Cardiac muscle cell (in vitro differentiated cells and primary cell): ENCODE measurements around the gene BRMS1. TPM values are rescaled to one million over a fixed set of nuclear protein-coding genes. Genes with fewer than 3 reads are reported as not detected.

Experiments
- DNase-seq, 2 donors: peaks; one replicate each; pipeline versions ENCODE4 v3.0.0 to v3.0.0-alpha.2; 2010 to 2017; ENCODE audit warnings: low read depth in 1 of 2, low spot score in 1 of 2
- H3K27ac ChIP-seq: fragments of 200-600 bp; sonication (generic); 2 replicates; pipeline ENCODE4 v1.5.1; 2016
- H3K27me3 ChIP-seq: fragments of 200-600 bp; sonication (generic); 2 replicates; pipeline ENCODE4 v1.6.0; 2016; ENCODE audit warnings: control low read depth
- H3K36me3 ChIP-seq: fragments of 200-600 bp; sonication (generic); 2 replicates; pipeline ENCODE4 v1.5.1; 2016; ENCODE audit warnings: control low read depth
- H3K4me1 ChIP-seq: fragments of 200-600 bp; sonication (generic); 2 replicates; pipeline ENCODE4 v1.8.1; 2017; ENCODE audit warnings: low read depth, mild to moderate bottlenecking, mixed run types
- H3K4me3 ChIP-seq: fragments of 200-600 bp; sonication (generic); 2 replicates; pipeline ENCODE4 v1.5.1; 2016; ENCODE audit warnings: mild to moderate bottlenecking
- H3K9me3 ChIP-seq: fragments of 200-600 bp; sonication (generic); 2 replicates; pipeline ENCODE4 v1.5.1; 2017; ENCODE audit warnings: low read depth, mild to moderate bottlenecking, control low read depth
- polyA plus RNA-seq: library from polyadenylated mRNA; unstranded; fragments of >200 nt; fragmentation: Nextera tagmentation; extraction: Ambion mirVana; gene quantifications from 2 replicates; pipeline ENCODE4 v1.2.1, GENCODE V29; 2016
- total RNA-seq: library from RNA; depleted of rRNA; stranded (reverse); fragments of >200 nt; gene quantifications from 2 replicates; pipeline ENCODE4 v1.2.3, GENCODE V29; 2016
- TF ChIP-seq, protein P1 (sequence below): IDR thresholded peaks from 2 replicates; pipeline ENCODE4 v1.5.1; 2012; ENCODE audit warnings: low read depth, mild to moderate bottlenecking, low read length

BRMS1 gene
- total and polyA plus RNA-seq, 2 experiments from 2014 or later = 33.2 to 33.8 TPM

DNA sequence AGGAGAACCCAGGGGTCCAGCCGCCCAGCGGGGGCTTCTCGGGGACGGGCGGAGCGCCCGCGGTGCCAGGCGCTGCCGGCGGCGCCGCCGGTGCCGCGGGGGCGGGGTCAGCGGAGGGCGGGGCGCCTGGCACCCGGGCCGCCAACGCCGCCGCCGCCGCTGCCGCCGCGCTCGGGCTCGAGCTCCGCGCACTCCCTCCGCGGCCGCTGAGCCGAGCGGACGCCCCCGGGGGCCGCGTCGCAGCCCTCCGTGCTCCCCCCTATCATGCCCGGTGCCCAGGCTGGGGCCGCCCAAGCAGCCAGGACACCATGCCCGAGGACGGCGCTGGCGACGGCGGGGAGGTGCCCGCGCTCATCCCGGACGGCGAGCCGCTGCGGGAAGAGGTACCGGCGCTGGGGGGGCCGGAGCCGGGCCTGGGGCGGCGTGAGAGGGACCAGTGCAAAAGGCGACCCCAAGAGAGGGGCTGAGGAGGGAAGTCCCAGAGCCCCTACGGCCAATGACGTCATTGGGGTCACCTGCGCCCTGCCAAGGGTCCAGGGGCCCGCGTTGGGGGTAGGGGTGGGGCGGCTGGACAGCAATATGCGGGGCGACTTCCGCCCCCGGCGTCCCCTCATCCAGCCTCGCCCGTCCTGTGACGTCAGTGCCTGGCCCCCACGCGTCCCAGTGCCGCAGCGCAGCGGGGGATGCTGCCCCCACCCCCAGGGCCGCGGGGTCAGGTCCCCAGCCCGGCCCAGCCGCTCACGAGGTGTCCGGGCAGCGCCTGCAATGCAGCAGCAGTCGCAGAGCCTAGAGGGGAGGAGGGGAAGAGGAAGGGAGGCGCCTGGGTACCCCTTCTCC lies 53.0 kb downstream of the BRMS1 start, which contains the start of gene TMEM151A:
TSS of gene TMEM151A (plus strand) at position 189 of the 837 bp plus-strand sequence. CDS start at position 309, 120 bp downstream.
- Histone ChIP-seq H3K4me1 (peaks cover 4% of the 10 kb centered on the region), H3K36me3 (no peaks in the 10 kb centered on the region), H3K4me3 (peak within 1 kb of the TSS; percentile 37), H3K27ac (no peak within 1 kb of the TSS), H3K9me3 (no peaks in the 10 kb centered on the region), H3K27me3 (peaks cover 47% of the 10 kb centered on the region)
- TF ChIP-seq, protein P1, sequence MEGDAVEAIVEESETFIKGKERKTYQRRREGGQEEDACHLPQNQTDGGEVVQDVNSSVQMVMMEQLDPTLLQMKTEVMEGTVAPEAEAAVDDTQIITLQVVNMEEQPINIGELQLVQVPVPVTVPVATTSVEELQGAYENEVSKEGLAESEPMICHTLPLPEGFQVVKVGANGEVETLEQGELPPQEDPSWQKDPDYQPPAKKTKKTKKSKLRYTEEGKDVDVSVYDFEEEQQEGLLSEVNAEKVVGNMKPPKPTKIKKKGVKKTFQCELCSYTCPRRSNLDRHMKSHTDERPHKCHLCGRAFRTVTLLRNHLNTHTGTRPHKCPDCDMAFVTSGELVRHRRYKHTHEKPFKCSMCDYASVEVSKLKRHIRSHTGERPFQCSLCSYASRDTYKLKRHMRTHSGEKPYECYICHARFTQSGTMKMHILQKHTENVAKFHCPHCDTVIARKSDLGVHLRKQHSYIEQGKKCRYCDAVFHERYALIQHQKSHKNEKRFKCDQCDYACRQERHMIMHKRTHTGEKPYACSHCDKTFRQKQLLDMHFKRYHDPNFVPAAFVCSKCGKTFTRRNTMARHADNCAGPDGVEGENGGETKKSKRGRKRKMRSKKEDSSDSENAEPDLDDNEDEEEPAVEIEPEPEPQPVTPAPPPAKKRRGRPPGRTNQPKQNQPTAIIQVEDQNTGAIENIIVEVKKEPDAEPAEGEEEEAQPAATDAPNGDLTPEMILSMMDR = no peak
- DNase-seq = no peak

DNA sequence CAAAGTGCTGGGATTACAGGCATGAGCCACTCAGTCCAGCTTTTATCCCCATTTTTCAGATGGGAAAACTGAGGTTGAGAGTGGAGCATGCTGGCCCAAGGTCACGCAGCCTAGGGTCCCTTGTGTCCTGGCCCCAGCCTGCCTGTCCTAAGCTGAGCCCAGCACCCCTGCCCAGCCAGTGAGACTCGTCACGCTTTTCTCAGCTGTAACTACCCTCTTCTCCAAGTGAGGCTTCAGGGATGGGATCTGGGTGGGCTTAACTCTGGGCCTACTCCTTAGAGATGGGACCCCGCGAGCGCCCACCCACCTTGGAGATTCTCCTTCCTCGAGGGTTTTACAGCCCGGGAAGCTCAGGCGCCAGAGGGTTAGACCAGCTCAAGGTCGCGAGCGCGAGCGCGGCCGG lies 53.6 kb downstream of the BRMS1 start:
- Histone ChIP-seq H3K4me1 (peaks cover 4% of the 10 kb centered on the region), H3K27me3 (peaks cover 47% of the 10 kb centered on the region), H3K36me3 (no peaks in the 10 kb centered on the region), H3K9me3 (no peaks in the 10 kb centered on the region), H3K27ac (no peak overlapping the region), H3K4me3 (peak overlapping the region; percentile 14)
- TF ChIP-seq, protein P1 = no peak
- DNase-seq = no peak

DNA sequence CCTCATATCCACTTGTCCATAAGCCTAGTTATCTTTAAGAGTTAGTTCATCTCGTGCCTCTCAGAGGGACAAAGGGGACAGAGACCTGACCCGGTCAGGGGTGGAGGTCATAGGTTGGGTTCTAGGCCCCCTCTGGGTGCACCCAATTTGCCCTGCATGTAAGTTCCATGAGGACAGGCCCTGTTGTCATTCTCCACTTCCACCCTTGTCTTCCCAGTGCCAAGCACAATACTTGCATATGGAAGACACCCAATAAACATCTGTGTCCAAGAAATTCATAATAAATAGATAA lies 54.6 kb downstream of the BRMS1 start:
- peaks cover 44% of the 10 kb centered on the region for H3K27me3 ChIP-seq
- no peaks in the 10 kb centered on the region for H3K9me3 ChIP-seq
- DNase-seq = no peak
- H3K36me3 ChIP-seq = no peaks in the 10 kb centered on the region
- peaks cover 4% of the 10 kb centered on the region for H3K4me1 ChIP-seq
- H3K27ac ChIP-seq = no peak overlapping the region
- no peak overlapping the region for H3K4me3 ChIP-seq
- TF ChIP-seq, protein P1 = no peak

DNA sequence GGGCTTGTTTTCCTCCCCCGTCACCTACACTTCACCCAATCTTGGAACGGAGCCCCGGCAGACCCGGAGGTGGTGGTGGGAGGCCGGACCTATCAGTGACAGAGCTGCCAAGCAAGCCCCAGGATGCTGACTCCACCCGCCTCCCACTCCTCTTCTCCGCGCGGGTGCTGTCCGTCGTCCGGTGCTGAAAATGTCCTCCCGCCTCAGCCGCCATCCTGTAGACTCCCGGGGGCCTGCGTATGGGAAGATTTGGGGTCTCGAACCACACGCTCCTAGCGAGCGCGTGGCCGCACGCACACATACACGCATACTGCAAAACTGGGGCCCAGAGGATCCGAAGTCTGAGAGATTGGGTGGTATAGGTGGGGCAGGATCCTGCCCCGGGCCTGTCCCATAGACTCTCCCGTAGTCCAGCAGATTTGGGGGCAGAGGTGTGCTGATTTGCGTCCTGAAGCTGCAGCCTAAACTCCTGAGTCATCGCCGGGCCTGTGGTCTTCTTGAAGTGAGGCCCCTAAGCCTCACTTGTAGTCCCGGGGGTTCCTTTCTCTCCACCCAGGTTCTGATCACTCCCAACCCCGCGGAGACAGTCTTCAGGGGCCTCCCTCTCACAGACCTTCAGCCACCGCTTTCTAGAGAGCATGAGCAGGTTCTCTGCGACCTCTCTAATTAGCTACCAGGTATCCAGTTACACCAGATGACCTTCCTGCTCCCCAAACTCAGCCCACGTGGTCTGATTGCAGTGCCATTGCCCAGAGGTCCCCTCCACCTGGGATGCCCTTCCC lies 55.2 kb downstream of the BRMS1 start:
- H3K36me3 ChIP-seq = no peaks in the 10 kb centered on the region
- peaks cover 43% of the 10 kb centered on the region for H3K27me3 ChIP-seq
- peak in 1 of 2 donors; percentile 90 for DNase-seq
- H3K9me3 ChIP-seq = no peaks in the 10 kb centered on the region
- TF ChIP-seq, protein P1 = no peak
- H3K4me3 ChIP-seq = peak overlapping the region; percentile 41
- H3K4me1 ChIP-seq = peaks cover 4% of the 10 kb centered on the region
- H3K27ac ChIP-seq = peak overlapping the region; percentile 84

DNA sequence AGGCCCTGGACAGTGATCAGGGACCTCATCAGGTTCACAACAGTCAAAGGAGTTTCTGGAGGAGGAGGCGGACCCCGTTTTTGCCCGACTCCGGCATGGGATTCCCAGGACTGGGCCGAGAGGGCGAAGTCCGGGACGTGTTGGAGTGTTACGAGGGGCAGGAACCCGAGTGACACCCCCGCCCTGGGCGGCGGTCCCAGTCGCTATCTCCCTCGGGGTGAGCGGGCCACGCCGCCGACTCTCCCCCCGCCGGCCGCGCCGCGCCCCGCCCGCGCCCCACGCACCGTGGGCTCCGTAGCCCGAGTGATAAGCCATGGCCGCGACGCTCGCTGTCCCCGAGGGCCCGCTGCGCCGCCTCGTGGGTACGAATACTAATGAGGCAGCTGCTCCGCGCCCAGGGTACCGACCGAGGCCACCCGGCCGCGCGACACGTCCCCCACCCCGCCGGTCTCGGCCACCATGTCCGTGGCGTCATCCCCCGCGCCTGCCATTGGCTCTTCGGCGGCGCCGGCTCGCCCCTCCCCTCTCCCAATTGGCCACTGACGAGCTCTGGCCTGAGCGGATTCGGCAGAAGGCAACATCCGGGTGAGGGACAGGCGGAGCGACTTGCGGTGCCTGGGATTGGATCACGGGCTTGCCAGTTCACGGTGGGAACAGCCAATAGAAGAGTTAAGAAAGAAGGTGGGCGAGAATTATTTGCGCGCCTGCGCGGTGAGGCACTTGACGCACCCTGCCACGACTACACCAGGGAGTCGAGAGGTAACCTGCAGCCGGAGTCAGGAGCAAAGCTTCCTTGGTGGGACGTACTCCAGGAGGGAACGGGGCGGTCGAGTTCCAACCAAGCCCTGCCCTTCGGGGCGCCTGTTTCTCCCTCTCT lies 56.0 kb downstream of the BRMS1 start, which contains the start of gene YIF1A:
TSS of gene YIF1A (minus strand) at position 473 of the 877 bp plus-strand sequence. CDS start at position 315, 158 bp downstream.
- Histone ChIP-seq H3K36me3 (no peaks in the 10 kb centered on the region), H3K27ac (peak within 1 kb of the TSS; percentile 92), H3K4me3 (peak within 1 kb of the TSS; percentile 93), H3K4me1 (peaks cover 4% of the 10 kb centered on the region), H3K27me3 (peaks cover 34% of the 10 kb centered on the region), H3K9me3 (no peaks in the 10 kb centered on the region)
- TF ChIP-seq, protein P1 = no peak
- peak; percentile 99 to 100 for DNase-seq
